Uterus (tissue), 4 donors: ENCODE results near the gene EPHX1. TPM values are rescaled to one million over a fixed set of nuclear protein-coding genes. Genes with fewer than 3 reads are reported as not detected.
"Not testable (repeated sequence)": the region's sequence is repeated elsewhere in the genome, so short reads cannot be mapped to it uniquely, and the experiment has no call there.

Experiments used
- DNase-seq, 2 donors: peaks; one replicate each; pipeline ENCODE4 v3.0.0-alpha.2; 2019 to 2020
- H3K27ac ChIP-seq, 2 donors: fragments of 200-600 bp; sonication (generic); 1 replicate in 1 of 2; 2 replicates in 1 of 2; pipeline ENCODE4 v1.5.1; 2016 to 2018
- H3K27me3 ChIP-seq, 2 donors: fragments of 200-600 bp; sonication (generic); one replicate each; pipeline ENCODE4 v1.5.1; 2018 to 2019; ENCODE audit warnings: control low read depth in 1 of 2
- H3K36me3 ChIP-seq, 2 donors: fragments of 200-600 bp; sonication (generic); one replicate each; pipeline ENCODE4 v1.5.1; 2019; ENCODE audit warnings: control low read depth in 1 of 2
- H3K4me1 ChIP-seq, 2 donors: fragments of 200-600 bp; sonication (generic); one replicate each; pipeline ENCODE4 v1.5.1; 2018 to 2019; ENCODE audit warnings: control low read depth in 1 of 2
- H3K4me3 ChIP-seq, 2 donors: fragments of 200-600 bp; sonication (generic); 1 replicate in 1 of 2; 2 replicates in 1 of 2; pipeline ENCODE4 v1.5.1; 2018 to 2019; ENCODE audit warnings: mild to moderate bottlenecking in 1 of 2
- H3K9me3 ChIP-seq, 2 donors: fragments of 200-600 bp; sonication (generic); one replicate each; pipeline ENCODE4 v1.5.1; 2019; ENCODE audit warnings: control low read depth in 1 of 2
- CTCF ChIP-seq, 4 experiments: fragments of 200-600 bp in 2 of 4; fragments of 450-650 bp in 2 of 4; sonication (generic) in 2 of 4; IDR thresholded peaks; one replicate each; pipeline ENCODE4 v1.5.1; 2016 to 2019; ENCODE audit warnings: antibody characterized with exemption in 4 of 4, mild to moderate bottlenecking in 2 of 4, moderate library complexity in 1 of 4
- POLR2A ChIP-seq, 2 donors: fragments of 450-650 bp; IDR thresholded peaks; one replicate each; pipeline ENCODE4 v1.6.1; 2016; ENCODE audit warnings: antibody characterized with exemption in 2 of 2, mild to moderate bottlenecking in 1 of 2, moderate library complexity in 1 of 2
- intact Hi-C: fragments of 100-400 bp; cut with DNase I; formaldehyde crosslinking; loops from one replicate; pipeline ENCODE4 v1.15.1; 2023; ENCODE audit warnings: low total_unique reads
- total RNA-seq, 4 donors: library from RNA; depleted of rRNA in 3 of 4; stranded (reverse); fragments of >200 nt in 3 of 4; gene quantifications; one replicate each; pipeline versions ENCODE4 v1.1.0 to v1.2.4, GENCODE V29; 2014 to 2023
- donor health status: DM: yes; HTN: yes; CAD: no.

EPHX1 gene
- total RNA-seq, 4 donors from 2014 or later: 51.2 to 156 (median 55.3) TPM

GRCh38 chr1:225780630-225781029 lies 29.3 kb upstream of the EPHX1 start:
- Histone ChIP-seq H3K9me3 (no peaks in the 10 kb centered on the region), H3K36me3 (no peaks in the 10 kb centered on the region), H3K4me1 (peaks cover 0 to 5% of the 10 kb centered on the region in 2 donors), H3K27me3 (no peaks in the 10 kb centered on the region), H3K27ac (no peak overlapping the region), H3K4me3 (no peak overlapping the region)
- no peak for DNase-seq
- intact Hi-C loops: no loop called here
- TF ChIP-seq CTCF (IDR thresholded peaks at IDR 0.05) (no peak), POLR2A (IDR thresholded peaks at IDR 0.05) (no peak)

GRCh38 chr1:225789142-225789541 lies 20.8 kb upstream of the EPHX1 start:
- H3K4me1 ChIP-seq, intact Hi-C loops, H3K9me3 ChIP-seq, H3K4me3 ChIP-seq, H3K36me3 ChIP-seq, H3K27ac ChIP-seq, H3K27me3 ChIP-seq, DNase-seq: not testable (repeated sequence)

- no peak overlapping the region for H3K27ac ChIP-seq
- TF ChIP-seq POLR2A (IDR thresholded peaks at IDR 0.05): no peak
- TF ChIP-seq CTCF (IDR thresholded peaks at IDR 0.05): no peak
- no peaks in the 10 kb centered on the region for H3K27me3 ChIP-seq
- H3K4me3 ChIP-seq: no peak overlapping the region
- intact Hi-C loops: no loop called here
- H3K9me3 ChIP-seq: no peaks in the 10 kb centered on the region
- H3K36me3 ChIP-seq: peaks cover 0 to 3% of the 10 kb centered on the region in 2 donors
- no peak for DNase-seq
- H3K4me1 ChIP-seq: no peaks in the 10 kb centered on the region
Measured at GRCh38 chr1:225794954-225795353, 15.0 kb upstream of the EPHX1 start.

- H3K36me3 ChIP-seq, H3K9me3 ChIP-seq, intact Hi-C loops, DNase-seq, H3K27me3 ChIP-seq, H3K27ac ChIP-seq, H3K4me3 ChIP-seq, H3K4me1 ChIP-seq: not testable (repeated sequence)
Measured at GRCh38 chr1:225796097-225796496, 13.8 kb upstream of the EPHX1 start.

- H3K27ac ChIP-seq, H3K27me3 ChIP-seq, H3K9me3 ChIP-seq, intact Hi-C loops, H3K4me1 ChIP-seq, H3K36me3 ChIP-seq, DNase-seq, H3K4me3 ChIP-seq: not testable (repeated sequence)
Measured at GRCh38 chr1:225801146-225801545, 8.8 kb upstream of the EPHX1 start.

GRCh38 chr1:225806249-225806648 lies 3.7 kb upstream of the EPHX1 start:
- DNase-seq: no peak
- Histone ChIP-seq H3K27ac (no peak overlapping the region), H3K4me1 (peaks cover 0 to 4% of the 10 kb centered on the region in 2 donors), H3K9me3 (no peaks in the 10 kb centered on the region), H3K27me3 (no peaks in the 10 kb centered on the region), H3K36me3 (no peaks in the 10 kb centered on the region), H3K4me3 (no peak overlapping the region)
- TF ChIP-seq POLR2A (IDR thresholded peaks at IDR 0.05): no peak
- TF ChIP-seq CTCF (IDR thresholded peaks at IDR 0.05): no peak
- intact Hi-C loops: loop anchor here (5.0 kb wide), 1 partner anchor 41 kb away; no protein-coding TSS in a partner anchor

GRCh38 chr1:225806736-225807135 lies 3.2 kb upstream of the EPHX1 start:
- intact Hi-C loops: loop anchor here (5.0 kb wide), 1 partner anchor 41 kb away; no protein-coding TSS in a partner anchor
- H3K36me3 ChIP-seq, H3K27me3 ChIP-seq, H3K4me3 ChIP-seq, DNase-seq, H3K9me3 ChIP-seq, H3K27ac ChIP-seq, H3K4me1 ChIP-seq: not testable (repeated sequence)
